Nephron progenitor cell (in vitro differentiated cells): Measurements from ENCODE around the gene COL4A6.
"Not testable (repeated sequence)": the region's sequence is repeated elsewhere in the genome, so short reads cannot be mapped to it uniquely, and the experiment has no call there.

Experiments
- DNase-seq: peaks from one replicate; pipeline ENCODE4 v3.0.0; 2021
- H3K27ac Mint-ChIP-seq: 2 replicates; pipeline ENCODE4 v1.8.0; 2021; ENCODE audit warnings: mild to moderate bottlenecking, moderate library complexity, mixed read lengths
- H3K27me3 Mint-ChIP-seq: 2 replicates; pipeline ENCODE4 v1.8.0; 2021; ENCODE audit warnings: mild to moderate bottlenecking, low read depth, mixed read lengths; ENCODE audit not compliant: poor library complexity
- H3K36me3 Mint-ChIP-seq: 2 replicates; pipeline ENCODE4 v1.8.0; 2021; ENCODE audit warnings: low read depth, mixed read lengths
- H3K4me1 Mint-ChIP-seq: 2 replicates; pipeline ENCODE4 v1.8.0; 2021; ENCODE audit warnings: mixed read lengths
- H3K4me3 Mint-ChIP-seq: 2 replicates; pipeline ENCODE4 v1.8.0; 2021; ENCODE audit warnings: mild to moderate bottlenecking, moderate library complexity, mixed read lengths
- H3K9me3 Mint-ChIP-seq: 2 replicates; pipeline ENCODE4 v1.8.0; 2021; ENCODE audit warnings: mild to moderate bottlenecking, moderate library complexity, mixed read lengths
- TF ChIP-seq, protein P1 (sequence below): fragments of 200-600 bp; sonication (generic); IDR thresholded peaks from 2 replicates; pipeline ENCODE4 v1.5.0; 2021; ENCODE audit warnings: antibody characterized with exemption

Gene COL4A6

DNA sequence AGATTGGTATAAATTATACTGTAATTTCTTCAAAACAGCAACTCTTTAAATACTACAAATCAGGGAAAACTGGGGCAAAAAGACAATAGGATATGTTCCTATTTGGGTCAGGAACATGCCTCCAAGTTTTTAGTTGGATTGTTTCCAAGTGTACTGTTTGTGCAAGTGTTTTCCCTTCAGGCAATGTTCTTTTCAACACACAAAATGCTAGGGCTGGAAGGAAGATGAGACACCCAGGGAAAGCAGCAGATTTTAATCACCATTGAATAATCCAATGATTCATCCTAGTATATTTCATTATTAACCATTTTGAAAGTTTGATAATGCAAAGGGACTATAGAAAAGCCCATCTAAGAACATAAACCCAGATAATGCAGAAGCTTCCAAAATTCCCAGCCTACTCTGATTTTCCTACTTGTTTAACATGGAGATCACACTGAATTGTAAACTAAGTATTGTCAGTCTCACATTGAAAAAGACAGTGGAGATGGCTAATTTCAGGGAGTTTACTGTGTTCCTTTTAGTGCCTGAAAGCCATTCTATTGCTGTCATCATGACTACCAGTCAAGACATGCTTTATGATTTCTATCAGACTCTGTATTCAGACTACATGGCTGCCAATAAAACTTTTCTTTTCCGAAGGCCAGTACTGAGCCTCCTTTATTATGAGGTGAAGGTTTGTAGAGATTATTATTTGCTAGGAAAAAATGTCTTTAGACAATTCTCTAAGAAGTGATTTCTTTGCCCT lies 38.6 kb downstream of the COL4A6 start:
- no peak overlapping the region for H3K27ac Mint-ChIP-seq
- H3K4me3 Mint-ChIP-seq = no peak overlapping the region
- no peaks in the 10 kb centered on the region for H3K36me3 Mint-ChIP-seq
- no peak for DNase-seq
- no peaks in the 10 kb centered on the region for H3K9me3 Mint-ChIP-seq
- H3K4me1 Mint-ChIP-seq = peaks cover 15% of the 10 kb centered on the region
- no peaks in the 10 kb centered on the region for H3K27me3 Mint-ChIP-seq
- TF ChIP-seq, protein P1, sequence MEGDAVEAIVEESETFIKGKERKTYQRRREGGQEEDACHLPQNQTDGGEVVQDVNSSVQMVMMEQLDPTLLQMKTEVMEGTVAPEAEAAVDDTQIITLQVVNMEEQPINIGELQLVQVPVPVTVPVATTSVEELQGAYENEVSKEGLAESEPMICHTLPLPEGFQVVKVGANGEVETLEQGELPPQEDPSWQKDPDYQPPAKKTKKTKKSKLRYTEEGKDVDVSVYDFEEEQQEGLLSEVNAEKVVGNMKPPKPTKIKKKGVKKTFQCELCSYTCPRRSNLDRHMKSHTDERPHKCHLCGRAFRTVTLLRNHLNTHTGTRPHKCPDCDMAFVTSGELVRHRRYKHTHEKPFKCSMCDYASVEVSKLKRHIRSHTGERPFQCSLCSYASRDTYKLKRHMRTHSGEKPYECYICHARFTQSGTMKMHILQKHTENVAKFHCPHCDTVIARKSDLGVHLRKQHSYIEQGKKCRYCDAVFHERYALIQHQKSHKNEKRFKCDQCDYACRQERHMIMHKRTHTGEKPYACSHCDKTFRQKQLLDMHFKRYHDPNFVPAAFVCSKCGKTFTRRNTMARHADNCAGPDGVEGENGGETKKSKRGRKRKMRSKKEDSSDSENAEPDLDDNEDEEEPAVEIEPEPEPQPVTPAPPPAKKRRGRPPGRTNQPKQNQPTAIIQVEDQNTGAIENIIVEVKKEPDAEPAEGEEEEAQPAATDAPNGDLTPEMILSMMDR = no peak

DNA sequence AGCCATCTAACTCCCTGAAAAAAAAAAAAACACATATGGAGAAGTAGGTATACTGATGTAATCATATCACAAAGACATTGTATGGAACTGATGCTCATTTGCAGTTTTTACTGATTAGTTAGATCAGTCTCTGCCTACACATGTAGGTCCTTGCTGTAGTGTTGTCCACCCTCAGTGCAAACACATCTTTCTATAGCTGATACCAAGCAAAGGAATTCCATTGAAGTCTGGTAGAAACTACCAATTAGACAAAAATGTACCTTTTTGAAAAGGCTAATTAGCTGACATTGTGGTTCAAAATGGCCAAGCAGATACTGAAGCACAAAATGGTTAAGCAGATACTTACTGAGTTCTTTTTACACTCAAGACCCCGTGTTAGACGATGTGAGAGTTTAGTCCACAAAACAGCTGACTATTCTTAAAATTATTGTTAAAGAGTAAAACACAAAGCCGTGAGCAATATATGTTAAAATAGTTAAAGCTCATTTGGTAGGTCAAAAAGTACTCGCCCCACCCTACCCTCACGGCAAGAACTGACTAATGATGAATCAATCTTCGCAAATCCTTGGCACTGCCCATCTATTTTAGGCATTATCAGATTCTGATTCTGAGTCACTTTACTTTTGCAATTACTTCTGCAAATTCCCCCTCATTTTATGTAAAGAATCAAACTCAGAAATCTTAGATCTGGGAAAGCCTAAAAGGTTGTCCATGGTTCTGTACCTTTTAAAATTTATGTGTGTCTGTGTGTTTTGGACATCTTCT lies 40.4 kb downstream of the COL4A6 start:
- no peak overlapping the region for H3K27ac Mint-ChIP-seq
- H3K4me1 Mint-ChIP-seq = peaks cover 15% of the 10 kb centered on the region
- H3K4me3 Mint-ChIP-seq = no peak overlapping the region
- H3K9me3 Mint-ChIP-seq = peaks cover 6% of the 10 kb centered on the region
- no peaks in the 10 kb centered on the region for H3K27me3 Mint-ChIP-seq
- no peak for DNase-seq
- TF ChIP-seq, protein P1 = no peak
- H3K36me3 Mint-ChIP-seq = peaks cover 5% of the 10 kb centered on the region

DNA sequence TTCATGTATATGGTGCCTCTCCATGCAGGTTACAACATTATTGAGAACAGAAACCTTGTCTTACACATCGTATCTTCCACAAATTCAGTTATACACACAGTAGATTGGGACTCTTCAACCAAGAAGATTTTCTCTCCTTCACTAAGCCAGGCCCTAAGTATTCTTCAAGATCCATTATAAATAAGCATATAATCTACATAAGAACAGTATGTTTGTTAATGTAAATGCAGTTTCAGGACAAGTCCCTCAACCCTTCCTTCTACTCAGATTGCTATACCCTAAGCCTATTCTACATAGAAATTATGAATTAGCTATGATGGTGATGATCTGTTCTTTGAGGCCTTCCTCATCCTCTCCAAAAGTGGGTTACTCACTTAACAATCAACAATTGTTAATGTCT lies 41.2 kb downstream of the COL4A6 start:
- no peak for DNase-seq
- H3K27me3 Mint-ChIP-seq = no peaks in the 10 kb centered on the region
- TF ChIP-seq, protein P1 = no peak
- H3K36me3 Mint-ChIP-seq = peaks cover 12% of the 10 kb centered on the region
- peaks cover 15% of the 10 kb centered on the region for H3K4me1 Mint-ChIP-seq
- H3K27ac Mint-ChIP-seq = no peak overlapping the region
- H3K9me3 Mint-ChIP-seq = peaks cover 12% of the 10 kb centered on the region
- no peak overlapping the region for H3K4me3 Mint-ChIP-seq

DNA sequence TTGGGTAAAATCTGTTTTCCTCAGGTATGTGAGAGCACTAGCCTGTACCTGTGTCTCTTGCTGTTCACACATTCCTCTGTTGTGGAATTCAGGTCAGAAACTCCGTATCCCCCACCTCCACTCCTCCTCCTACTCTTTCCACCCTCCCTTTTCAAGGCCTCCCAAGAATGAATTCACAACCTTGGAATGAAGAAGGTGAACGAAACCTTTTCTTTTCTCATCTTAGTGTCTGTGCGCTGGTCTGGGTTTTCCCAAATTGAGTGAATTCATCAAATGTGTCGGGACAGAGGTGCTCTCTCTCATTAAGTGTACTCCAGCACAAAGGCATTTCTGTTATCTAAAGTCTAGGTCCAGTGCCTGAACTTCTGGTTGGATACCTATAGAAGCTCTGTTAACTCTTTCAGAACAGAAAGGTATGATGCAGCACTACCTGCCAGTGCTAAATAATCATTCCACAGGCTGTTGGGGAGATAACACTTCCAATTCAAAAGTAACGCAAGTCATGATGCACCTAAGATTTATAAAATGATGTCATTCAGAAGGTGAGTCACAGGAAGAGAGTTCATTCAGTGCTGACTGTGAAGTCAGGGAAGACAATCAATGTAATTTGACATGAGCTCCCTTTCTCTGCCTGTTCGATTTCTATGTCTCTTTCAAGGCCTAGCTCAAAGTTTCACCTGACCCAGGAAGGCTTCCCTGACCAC lies 41.9 kb downstream of the COL4A6 start:
- no peak overlapping the region for H3K4me3 Mint-ChIP-seq
- peaks cover 17% of the 10 kb centered on the region for H3K36me3 Mint-ChIP-seq
- peaks cover 16% of the 10 kb centered on the region for H3K9me3 Mint-ChIP-seq
- no peak for DNase-seq
- H3K4me1 Mint-ChIP-seq = peaks cover 15% of the 10 kb centered on the region
- no peaks in the 10 kb centered on the region for H3K27me3 Mint-ChIP-seq
- H3K27ac Mint-ChIP-seq = no peak overlapping the region
- TF ChIP-seq, protein P1 = no peak

DNA sequence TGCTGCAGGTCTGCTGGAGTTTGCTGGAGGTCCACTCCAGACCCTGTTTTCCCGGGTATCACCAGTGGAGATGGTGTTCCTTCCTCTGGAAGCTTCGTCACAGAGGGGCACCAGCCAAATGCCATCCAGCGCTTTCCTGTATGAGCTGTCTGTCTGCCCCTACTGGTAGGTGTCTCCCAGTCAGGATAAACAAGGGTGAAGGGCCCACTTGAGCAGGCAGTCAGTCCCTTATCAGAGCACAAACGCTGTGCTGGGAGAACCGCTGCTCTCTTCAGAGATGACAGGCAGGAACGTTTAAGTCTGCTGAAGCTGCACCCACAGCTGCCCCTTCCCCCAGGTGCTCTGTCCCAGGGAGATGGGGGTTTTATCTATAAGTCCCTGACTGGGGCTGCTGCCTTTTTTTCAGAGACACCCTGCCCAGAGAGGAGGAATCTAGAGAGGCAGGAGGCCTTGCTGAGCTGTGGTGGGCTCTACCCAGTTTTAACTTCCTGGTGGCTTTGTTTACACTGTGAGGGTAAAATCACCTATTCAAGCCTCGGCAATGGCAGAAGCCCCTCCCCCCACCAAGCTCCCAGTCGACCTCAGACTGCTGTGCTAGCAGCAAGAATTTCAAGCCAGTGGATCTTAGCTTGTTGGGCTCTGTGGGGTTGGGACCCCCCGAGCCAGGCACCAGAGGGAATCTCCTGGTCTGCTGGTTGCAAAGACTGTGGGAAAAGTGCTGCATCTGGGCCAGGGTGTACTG lies 47.1 kb downstream of the COL4A6 start:
- H3K4me3 Mint-ChIP-seq, H3K27ac Mint-ChIP-seq, DNase-seq, H3K27me3 Mint-ChIP-seq, H3K4me1 Mint-ChIP-seq: not testable (repeated sequence)
- H3K36me3 Mint-ChIP-seq = peaks cover 56% of the 10 kb centered on the region
- peaks cover 66% of the 10 kb centered on the region for H3K9me3 Mint-ChIP-seq

DNA sequence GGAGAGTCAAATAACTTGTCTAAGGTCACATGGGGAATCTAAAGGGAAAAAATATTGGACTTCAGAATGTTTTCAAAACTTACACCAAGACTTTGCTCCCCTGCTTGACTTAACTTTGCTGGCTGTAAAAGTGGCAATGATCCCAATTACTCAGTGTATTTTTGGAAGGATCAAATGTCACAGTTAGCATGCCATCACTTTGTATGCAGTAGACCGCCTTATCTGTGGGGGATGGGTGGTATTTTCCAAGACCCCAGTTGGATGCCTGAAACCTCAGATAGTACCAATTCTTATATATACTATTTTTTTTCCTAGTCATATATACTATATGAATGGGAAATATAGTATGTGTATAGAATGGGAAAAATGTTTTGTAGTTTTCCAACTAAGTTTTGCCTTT lies 53.4 kb downstream of the COL4A6 start:
- Mint-ChIP-seq H3K36me3 (peaks cover 37% of the 10 kb centered on the region), H3K27ac (no peak overlapping the region), H3K4me3 (no peak overlapping the region), H3K9me3 (peaks cover 46% of the 10 kb centered on the region), H3K27me3 (no peaks in the 10 kb centered on the region), H3K4me1 (peaks cover 6% of the 10 kb centered on the region)
- DNase-seq = no peak
- TF ChIP-seq, protein P1 = no peak
